Measurements from ENCODE around the gene TRAPPC4. TPM values are rescaled to one million over a fixed set of nuclear protein-coding genes. Genes with fewer than 3 reads are reported as not detected.
A peak's percentile ranks its signal among the peaks of the same experiment; 100 is the strongest.

TRAPPC4 gene
- total RNA-seq, 4 donors from 2014 or later, result 8.2 to 55.4 (median 28.6) TPM

DNA sequence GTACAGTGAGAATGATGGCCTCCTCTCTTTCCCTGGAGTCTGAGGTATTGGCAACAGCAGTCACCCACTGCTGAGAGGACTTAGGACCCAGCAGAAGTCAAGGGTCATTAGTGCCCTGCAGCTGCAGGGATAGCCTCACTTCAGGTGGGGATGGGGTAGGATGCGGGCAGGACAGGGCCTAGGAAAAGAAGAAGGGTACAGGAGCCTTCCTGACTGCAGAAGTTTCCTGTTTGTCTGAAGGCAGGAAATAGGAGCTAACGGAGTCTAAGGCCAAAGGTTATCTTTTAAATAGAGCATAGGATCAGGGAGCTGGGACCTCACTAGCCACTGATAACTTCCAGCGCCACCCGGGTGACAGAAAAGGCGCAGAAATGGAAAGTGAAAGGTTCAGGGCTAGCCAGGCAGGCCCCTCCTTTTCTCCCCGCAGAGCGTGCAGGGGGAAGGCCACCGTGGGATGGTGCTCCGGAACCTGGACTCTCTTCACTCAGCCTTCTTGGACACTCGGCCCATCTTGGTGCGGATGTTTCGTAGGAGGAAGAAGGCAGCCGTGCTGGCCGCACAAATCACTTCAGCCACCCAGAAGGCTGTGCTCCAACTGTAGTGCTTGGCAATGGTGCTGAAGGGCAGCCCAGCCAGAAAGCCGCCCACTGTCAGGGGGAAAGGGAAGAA is 6.0 kb downstream of the TRAPPC4 start:
- Histone ChIP-seq H3K36me3 (no peaks in the 10 kb centered on the region), H3K27me3 (no peaks in the 10 kb centered on the region), H3K27ac (peak overlapping the region in 1 of 2 donors; percentile 23), H3K9me3 (no peaks in the 10 kb centered on the region), H3K4me3 (no peak overlapping the region), H3K4me1 (peaks cover 4 to 13% of the 10 kb centered on the region in 2 donors)
- TF ChIP-seq, protein P1, sequence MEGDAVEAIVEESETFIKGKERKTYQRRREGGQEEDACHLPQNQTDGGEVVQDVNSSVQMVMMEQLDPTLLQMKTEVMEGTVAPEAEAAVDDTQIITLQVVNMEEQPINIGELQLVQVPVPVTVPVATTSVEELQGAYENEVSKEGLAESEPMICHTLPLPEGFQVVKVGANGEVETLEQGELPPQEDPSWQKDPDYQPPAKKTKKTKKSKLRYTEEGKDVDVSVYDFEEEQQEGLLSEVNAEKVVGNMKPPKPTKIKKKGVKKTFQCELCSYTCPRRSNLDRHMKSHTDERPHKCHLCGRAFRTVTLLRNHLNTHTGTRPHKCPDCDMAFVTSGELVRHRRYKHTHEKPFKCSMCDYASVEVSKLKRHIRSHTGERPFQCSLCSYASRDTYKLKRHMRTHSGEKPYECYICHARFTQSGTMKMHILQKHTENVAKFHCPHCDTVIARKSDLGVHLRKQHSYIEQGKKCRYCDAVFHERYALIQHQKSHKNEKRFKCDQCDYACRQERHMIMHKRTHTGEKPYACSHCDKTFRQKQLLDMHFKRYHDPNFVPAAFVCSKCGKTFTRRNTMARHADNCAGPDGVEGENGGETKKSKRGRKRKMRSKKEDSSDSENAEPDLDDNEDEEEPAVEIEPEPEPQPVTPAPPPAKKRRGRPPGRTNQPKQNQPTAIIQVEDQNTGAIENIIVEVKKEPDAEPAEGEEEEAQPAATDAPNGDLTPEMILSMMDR (IDR thresholded peaks at IDR 0.05), result no peak
- TF ChIP-seq POLR2A (IDR thresholded peaks at IDR 0.05), result no peak
- intact Hi-C loops (cut with DNase I; ENCODE audit: low total_unique reads), result no loop called here
- no peak for DNase-seq

DNA sequence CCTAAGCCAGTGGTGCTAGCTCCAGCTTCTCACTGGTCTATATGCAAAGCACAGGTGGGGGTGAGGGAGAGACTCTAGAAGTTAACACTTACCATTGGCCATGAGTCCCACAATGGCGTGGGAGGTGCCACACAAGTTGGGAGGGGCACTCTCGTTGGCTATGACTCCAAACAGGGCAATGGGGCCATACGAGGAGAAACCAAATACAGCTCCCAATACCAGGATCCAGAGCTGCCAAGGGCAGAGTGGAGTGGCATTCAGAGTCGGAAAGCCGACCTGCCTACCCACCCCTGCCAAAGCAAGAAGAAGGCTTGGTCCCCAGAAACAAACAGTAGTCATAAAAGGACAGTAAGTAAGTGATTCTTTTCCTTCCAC is 6.5 kb downstream of the TRAPPC4 start:
- intact Hi-C loops (cut with DNase I; ENCODE audit: low total_unique reads), result no loop called here
- H3K9me3 ChIP-seq, result no peaks in the 10 kb centered on the region
- no peak for TF ChIP-seq POLR2A (IDR thresholded peaks at IDR 0.05)
- TF ChIP-seq, protein P1 (IDR thresholded peaks at IDR 0.05), result no peak
- H3K4me3 ChIP-seq, result no peak overlapping the region
- no peaks in the 10 kb centered on the region for H3K27me3 ChIP-seq
- H3K4me1 ChIP-seq, result peaks cover 4 to 9% of the 10 kb centered on the region in 2 donors
- peak overlapping the region in 1 of 2 donors; percentile 23 for H3K27ac ChIP-seq
- no peak for DNase-seq
- no peaks in the 10 kb centered on the region for H3K36me3 ChIP-seq

DNA sequence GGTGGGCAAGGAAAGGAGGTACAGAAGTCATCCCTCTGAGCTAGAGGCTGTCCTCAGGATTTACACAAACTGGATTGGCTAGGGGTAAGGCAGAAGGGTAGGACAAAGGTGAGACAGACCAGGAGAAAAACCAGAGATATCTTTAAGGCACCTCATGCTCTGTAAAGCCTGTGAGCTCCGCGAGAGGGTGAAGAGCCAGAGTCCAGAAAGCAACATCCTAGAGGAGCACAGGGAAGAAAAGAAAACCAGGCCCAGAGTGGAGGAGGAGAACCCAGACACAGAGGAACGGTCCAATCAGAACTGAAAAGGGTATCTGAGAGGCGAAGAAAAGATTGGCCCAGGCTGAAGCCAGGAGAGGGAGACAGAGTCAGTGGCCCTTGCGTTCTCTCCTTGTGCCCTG is 7.0 kb downstream of the TRAPPC4 start:
- Histone ChIP-seq H3K36me3 (no peaks in the 10 kb centered on the region), H3K27ac (no peak overlapping the region), H3K27me3 (no peaks in the 10 kb centered on the region), H3K4me1 (peaks cover 4 to 6% of the 10 kb centered on the region in 2 donors), H3K9me3 (no peaks in the 10 kb centered on the region), H3K4me3 (no peak overlapping the region)
- TF ChIP-seq POLR2A (IDR thresholded peaks at IDR 0.05), result no peak
- TF ChIP-seq, protein P1 (IDR thresholded peaks at IDR 0.05), result no peak
- intact Hi-C loops (cut with DNase I; ENCODE audit: low total_unique reads), result no loop called here
- no peak for DNase-seq

DNA sequence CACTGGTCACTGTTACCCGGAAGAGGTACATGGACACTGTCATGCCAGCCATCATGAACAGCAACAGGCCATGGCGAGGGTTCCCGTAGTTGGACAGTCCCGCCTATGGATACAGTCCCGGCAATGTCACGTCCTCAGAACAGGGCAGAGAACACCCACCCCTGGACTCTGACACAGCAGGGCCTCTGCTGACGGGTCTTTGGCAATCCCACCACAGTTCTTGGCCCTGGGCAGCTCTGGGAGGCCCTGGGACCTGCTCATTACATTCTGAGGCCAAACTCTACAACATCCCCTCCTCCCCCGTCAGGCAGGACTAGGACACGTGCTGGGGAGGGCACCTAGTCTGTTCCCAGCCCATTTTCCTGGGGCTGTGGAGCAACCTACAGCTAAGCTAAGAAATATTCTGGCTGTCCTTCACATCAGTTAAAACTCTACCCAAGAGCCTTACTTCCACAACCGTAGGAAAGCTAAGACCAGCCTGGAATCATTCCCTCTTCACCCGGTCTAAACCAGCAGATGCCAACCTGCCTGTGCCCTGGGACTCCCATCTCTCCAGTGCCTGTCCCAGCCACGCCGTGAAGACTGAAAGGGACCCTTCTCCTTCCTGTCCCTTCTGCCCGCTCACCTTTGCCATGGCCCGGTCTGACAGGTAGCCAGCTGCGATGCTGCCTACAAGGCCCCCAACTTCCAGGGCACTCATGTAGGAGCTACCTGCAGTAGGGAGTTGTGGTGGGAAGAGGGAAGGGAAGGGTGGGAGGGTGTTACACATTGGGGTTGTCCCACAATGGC is 7.6 kb downstream of the TRAPPC4 start:
- Histone ChIP-seq H3K36me3 (no peaks in the 10 kb centered on the region), H3K9me3 (no peaks in the 10 kb centered on the region), H3K4me3 (no peak overlapping the region), H3K27ac (no peak overlapping the region), H3K4me1 (peaks cover 0 to 3% of the 10 kb centered on the region in 2 donors), H3K27me3 (no peaks in the 10 kb centered on the region)
- no peak for DNase-seq
- no peak for TF ChIP-seq POLR2A (IDR thresholded peaks at IDR 0.05)
- TF ChIP-seq, protein P1 (IDR thresholded peaks at IDR 0.05), result no peak
- intact Hi-C loops (cut with DNase I; ENCODE audit: low total_unique reads), result no loop called here

DNA sequence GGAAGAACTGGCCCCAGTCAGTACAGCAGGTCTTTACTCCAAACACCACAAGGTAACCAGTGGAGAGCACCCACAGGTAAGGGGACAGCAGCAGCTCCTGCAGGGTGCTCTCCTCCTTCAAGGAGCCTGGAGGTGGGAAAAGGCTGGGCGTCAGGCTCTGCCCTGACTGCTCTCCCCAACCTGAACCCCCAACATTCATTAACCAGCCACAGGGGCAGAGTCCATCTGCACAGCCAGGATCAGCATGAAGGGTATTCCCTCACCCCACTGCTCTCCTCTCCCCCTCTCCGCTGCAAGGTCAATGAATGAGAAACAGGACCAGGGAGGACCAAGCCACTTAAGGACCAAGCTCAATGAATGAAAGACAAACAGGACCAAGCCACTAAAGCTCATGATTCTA is 8.4 kb downstream of the TRAPPC4 start:
- TF ChIP-seq POLR2A (IDR thresholded peaks at IDR 0.05), result no peak
- TF ChIP-seq, protein P1 (IDR thresholded peaks at IDR 0.05), result no peak
- Histone ChIP-seq H3K27me3 (no peaks in the 10 kb centered on the region), H3K4me1 (no peaks in the 10 kb centered on the region), H3K27ac (no peak overlapping the region), H3K36me3 (no peaks in the 10 kb centered on the region), H3K9me3 (no peaks in the 10 kb centered on the region), H3K4me3 (no peak overlapping the region)
- intact Hi-C loops (cut with DNase I; ENCODE audit: low total_unique reads), result no loop called here
- no peak for DNase-seq
